ENCODE data around the gene CRYBA1. TPM values are rescaled to one million over a fixed set of nuclear protein-coding genes. Genes with fewer than 3 reads are reported as not detected.
A peak's percentile ranks its signal among the peaks of the same experiment; 100 is the strongest.

The CRYBA1 gene
- polyA plus RNA-seq, 3 donors: not detected

DNA sequence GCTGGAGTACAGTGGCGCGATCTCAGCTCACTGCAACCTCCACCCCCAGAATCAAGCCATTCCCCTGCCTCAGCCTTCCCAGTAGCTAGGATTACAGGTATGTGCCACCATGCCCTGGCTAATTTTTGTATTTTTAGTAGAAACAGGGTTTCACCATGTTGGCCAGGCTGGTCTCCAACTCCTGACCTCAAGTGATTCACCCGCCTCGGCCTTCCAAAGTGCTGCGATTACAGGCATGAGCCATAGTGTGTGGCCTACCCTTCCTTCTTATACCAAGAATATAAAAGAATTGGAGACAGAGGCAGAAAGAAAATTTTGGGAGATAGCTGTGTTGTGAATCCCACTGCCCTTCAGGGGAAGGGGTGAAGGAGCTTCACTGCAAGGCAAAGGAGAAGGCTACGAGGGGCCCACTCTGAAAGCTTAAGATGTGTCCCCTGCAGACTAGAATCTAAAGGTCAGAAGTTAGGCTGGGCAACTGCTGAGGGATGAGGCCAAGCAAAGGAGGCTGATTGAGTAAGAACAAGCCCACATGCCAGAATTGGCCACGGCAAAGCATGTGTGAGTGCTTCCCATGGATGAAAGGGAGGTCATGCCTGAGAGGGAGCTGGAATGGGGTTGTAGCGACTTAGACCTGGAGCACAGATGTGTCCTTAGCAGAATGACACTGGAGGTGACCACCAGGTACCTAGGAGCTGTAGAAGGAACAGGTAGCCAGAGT, 8.4 kb upstream of the CRYBA1 start:
- H3K27me3 Mint-ChIP-seq (ENCODE audit: low read depth in 3 of 3): peaks cover 0 to 3% (median 0%) of the 10 kb centered on the region in 3 donors
- H3K4me1 Mint-ChIP-seq: peaks cover 48% of the 10 kb centered on the region
- TF ChIP-seq, protein P1, sequence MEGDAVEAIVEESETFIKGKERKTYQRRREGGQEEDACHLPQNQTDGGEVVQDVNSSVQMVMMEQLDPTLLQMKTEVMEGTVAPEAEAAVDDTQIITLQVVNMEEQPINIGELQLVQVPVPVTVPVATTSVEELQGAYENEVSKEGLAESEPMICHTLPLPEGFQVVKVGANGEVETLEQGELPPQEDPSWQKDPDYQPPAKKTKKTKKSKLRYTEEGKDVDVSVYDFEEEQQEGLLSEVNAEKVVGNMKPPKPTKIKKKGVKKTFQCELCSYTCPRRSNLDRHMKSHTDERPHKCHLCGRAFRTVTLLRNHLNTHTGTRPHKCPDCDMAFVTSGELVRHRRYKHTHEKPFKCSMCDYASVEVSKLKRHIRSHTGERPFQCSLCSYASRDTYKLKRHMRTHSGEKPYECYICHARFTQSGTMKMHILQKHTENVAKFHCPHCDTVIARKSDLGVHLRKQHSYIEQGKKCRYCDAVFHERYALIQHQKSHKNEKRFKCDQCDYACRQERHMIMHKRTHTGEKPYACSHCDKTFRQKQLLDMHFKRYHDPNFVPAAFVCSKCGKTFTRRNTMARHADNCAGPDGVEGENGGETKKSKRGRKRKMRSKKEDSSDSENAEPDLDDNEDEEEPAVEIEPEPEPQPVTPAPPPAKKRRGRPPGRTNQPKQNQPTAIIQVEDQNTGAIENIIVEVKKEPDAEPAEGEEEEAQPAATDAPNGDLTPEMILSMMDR (IDR thresholded peaks at IDR 0.05): no peak
- H3K27me3 ChIP-seq (ENCODE audit: control insufficient read depth in 2 of 2, insufficient read depth in 2 of 2, low read length in 2 of 2): no peaks in the 10 kb centered on the region
- H3K79me2 ChIP-seq (ENCODE audit: insufficient read depth, low read length): no peaks in the 10 kb centered on the region
- 31% methylated on average over 5 of the region's 8 CpGs for WGBS (ENCODE audit: insufficient coverage)
- H3K27ac Mint-ChIP-seq: peak overlapping the region; percentile 76 to 94 (median 89)
- peaks cover 49 to 58% of the 10 kb centered on the region in 2 donors for H3K4me1 ChIP-seq (ENCODE audit: control insufficient read depth in 1 of 2, insufficient read depth in 2 of 2, low read length in 2 of 2)
- H3K36me3 Mint-ChIP-seq: peaks cover 0 to 2% of the 10 kb centered on the region in 2 donors
- peaks cover 0 to 2% (median 0%) of the 10 kb centered on the region in 7 donors for H3K9me3 Mint-ChIP-seq
- no peak overlapping the region for H3K9ac ChIP-seq (ENCODE audit: insufficient read depth, low read length, poor library complexity, severe bottlenecking)
- intact Hi-C loops (cut with micrococcal nuclease): no loop called here
- H3K4me3 ChIP-seq (replicated peaks in 1 of 3; ENCODE audit: low read depth in 2 of 3, low read length in 3 of 3): peak overlapping the region in 1 of 3 experiments; percentile 36
- peak overlapping the region; percentile 41 to 68 for H3K27ac ChIP-seq (ENCODE audit: low read depth in 1 of 2, low read length in 2 of 2)
- H2AFZ ChIP-seq (ENCODE audit: insufficient read depth, low read depth, low read length, poor library complexity, severe bottlenecking): no peak overlapping the region
- H4K20me1 ChIP-seq (ENCODE audit: insufficient read depth, low read length): no peaks in the 10 kb centered on the region
- no peaks in the 10 kb centered on the region for H3K9me3 ChIP-seq (replicated peaks in 1 of 2; ENCODE audit: control insufficient read depth in 1 of 2, insufficient read depth in 1 of 2, low read length in 2 of 2)
- H3K4me2 ChIP-seq (replicated peaks; ENCODE audit: extremely low read depth, low read length, poor library complexity, severe bottlenecking): peak overlapping the region; percentile 54
- H3K36me3 ChIP-seq (replicated peaks in 1 of 2; ENCODE audit: control insufficient read depth in 1 of 2, insufficient read depth in 2 of 2, low read length in 2 of 2): no peaks in the 10 kb centered on the region
- peak overlapping the region; percentile 34 to 59 for H3K4me3 Mint-ChIP-seq
- DNase-seq: peak in 1 of 3 donors; percentile 33

DNA sequence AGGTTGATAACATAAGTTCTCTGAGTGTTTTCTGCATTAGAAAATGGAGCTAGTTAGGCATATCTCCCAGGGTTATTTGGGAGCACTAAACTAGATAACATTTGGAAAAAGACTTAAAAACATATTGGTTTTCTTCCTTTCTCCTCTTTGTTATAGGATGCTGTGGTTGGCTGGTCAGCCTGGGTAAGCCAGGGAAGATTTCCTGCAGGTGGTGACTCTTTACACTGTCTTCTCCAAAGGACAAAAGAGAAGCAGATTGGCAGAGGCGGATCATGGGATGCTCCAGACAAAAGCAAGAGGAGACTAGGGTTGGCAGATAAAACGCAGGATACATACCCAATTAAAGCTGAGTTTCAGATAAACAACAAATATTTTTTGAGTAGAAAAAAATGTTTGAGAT, 6.2 kb upstream of the CRYBA1 start:
- no peak for DNase-seq
- H3K27ac Mint-ChIP-seq: peak overlapping the region; percentile 85 to 98 (median 94)

More for the DNA sequence above, 6.2 kb upstream of the CRYBA1 start:
- WGBS (ENCODE audit: insufficient coverage): no CpG with 5 or more reads among the region's 2 CpGs
- Histone ChIP-seq H4K20me1 (ENCODE audit: insufficient read depth, low read length) (no peaks in the 10 kb centered on the region), H3K79me2 (ENCODE audit: insufficient read depth, low read length) (no peaks in the 10 kb centered on the region), H3K9ac (ENCODE audit: insufficient read depth, low read length, poor library complexity, severe bottlenecking) (no peak overlapping the region), H3K4me2 (replicated peaks; ENCODE audit: extremely low read depth, low read length, poor library complexity, severe bottlenecking) (peak overlapping the region; percentile 14), H3K27ac (ENCODE audit: low read depth in 1 of 2, low read length in 2 of 2) (peak overlapping the region; percentile 67 to 79), H3K4me3 (replicated peaks in 1 of 3; ENCODE audit: low read depth in 2 of 3, low read length in 3 of 3) (peak overlapping the region in 1 of 3 experiments; percentile 1), H3K27me3 (ENCODE audit: control insufficient read depth in 2 of 2, insufficient read depth in 2 of 2, low read length in 2 of 2) (no peaks in the 10 kb centered on the region), H2AFZ (ENCODE audit: insufficient read depth, low read depth, low read length, poor library complexity, severe bottlenecking) (no peak overlapping the region), H3K36me3 (replicated peaks in 1 of 2; ENCODE audit: control insufficient read depth in 1 of 2, insufficient read depth in 2 of 2, low read length in 2 of 2) (no peaks in the 10 kb centered on the region), H3K9me3 (replicated peaks in 1 of 2; ENCODE audit: control insufficient read depth in 1 of 2, insufficient read depth in 1 of 2, low read length in 2 of 2) (no peaks in the 10 kb centered on the region), H3K4me1 (ENCODE audit: control insufficient read depth in 1 of 2, insufficient read depth in 2 of 2, low read length in 2 of 2) (peaks cover 48 to 56% of the 10 kb centered on the region in 2 donors)
- intact Hi-C loops (cut with micrococcal nuclease): loop anchor here in 1 of 2 donors (2.0 kb wide), 1 partner anchor 14 kb away; no protein-coding TSS in a partner anchor
- H3K36me3 Mint-ChIP-seq: peaks cover 0 to 2% of the 10 kb centered on the region in 2 donors
- no peaks in the 10 kb centered on the region for H3K27me3 Mint-ChIP-seq (ENCODE audit: low read depth in 3 of 3)
- no peak overlapping the region for H3K4me3 Mint-ChIP-seq
- peaks cover 47% of the 10 kb centered on the region for H3K4me1 Mint-ChIP-seq
- TF ChIP-seq, protein P1 (IDR thresholded peaks at IDR 0.05): no peak
- H3K9me3 Mint-ChIP-seq: peaks cover 0 to 2% (median 0%) of the 10 kb centered on the region in 7 donors

Data from CD14-positive monocyte (primary cell).